ENCODE measurements around the gene UBE2G1. TPM values are rescaled to one million over a fixed set of nuclear protein-coding genes. Genes with fewer than 3 reads are reported as not detected.

Gene UBE2G1
- total RNA-seq, 1 donor from 2014 or later = 120 TPM

- no peak for DNase-seq
- Mint-ChIP-seq H3K27ac (ENCODE audit: unreplicated experiment) (no peak overlapping the region), H3K4me3 (ENCODE audit: unreplicated experiment) (no peak overlapping the region), H3K9me3 (ENCODE audit: unreplicated experiment) (peaks cover 14% of the 10 kb centered on the region), H3K4me1 (ENCODE audit: low read depth, unreplicated experiment) (peaks cover 22% of the 10 kb centered on the region), H3K36me3 (ENCODE audit: unreplicated experiment) (peaks cover 3% of the 10 kb centered on the region), H3K27me3 (ENCODE audit: unreplicated experiment) (peaks cover 16% of the 10 kb centered on the region)
- TF ChIP-seq, protein P1, sequence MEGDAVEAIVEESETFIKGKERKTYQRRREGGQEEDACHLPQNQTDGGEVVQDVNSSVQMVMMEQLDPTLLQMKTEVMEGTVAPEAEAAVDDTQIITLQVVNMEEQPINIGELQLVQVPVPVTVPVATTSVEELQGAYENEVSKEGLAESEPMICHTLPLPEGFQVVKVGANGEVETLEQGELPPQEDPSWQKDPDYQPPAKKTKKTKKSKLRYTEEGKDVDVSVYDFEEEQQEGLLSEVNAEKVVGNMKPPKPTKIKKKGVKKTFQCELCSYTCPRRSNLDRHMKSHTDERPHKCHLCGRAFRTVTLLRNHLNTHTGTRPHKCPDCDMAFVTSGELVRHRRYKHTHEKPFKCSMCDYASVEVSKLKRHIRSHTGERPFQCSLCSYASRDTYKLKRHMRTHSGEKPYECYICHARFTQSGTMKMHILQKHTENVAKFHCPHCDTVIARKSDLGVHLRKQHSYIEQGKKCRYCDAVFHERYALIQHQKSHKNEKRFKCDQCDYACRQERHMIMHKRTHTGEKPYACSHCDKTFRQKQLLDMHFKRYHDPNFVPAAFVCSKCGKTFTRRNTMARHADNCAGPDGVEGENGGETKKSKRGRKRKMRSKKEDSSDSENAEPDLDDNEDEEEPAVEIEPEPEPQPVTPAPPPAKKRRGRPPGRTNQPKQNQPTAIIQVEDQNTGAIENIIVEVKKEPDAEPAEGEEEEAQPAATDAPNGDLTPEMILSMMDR (IDR thresholded peaks at IDR 0.05; ENCODE audit: partially characterized antibody, unreplicated experiment) = no peak
These were observed 99.9 kb downstream of the UBE2G1 start for GRCh38 chr17:4266550-4266949.

GRCh38 chr17:4263282-4264215 lies 102.9 kb downstream of the UBE2G1 start, which contains the start of gene ANKFY1:
TSS of gene ANKFY1 (minus strand) at chr17:4263979. CDS start at chr17:4263941, 38 bp downstream.
- TF ChIP-seq, protein P1 (IDR thresholded peaks at IDR 0.05; ENCODE audit: partially characterized antibody, unreplicated experiment) = no peak
- Mint-ChIP-seq H3K4me3 (ENCODE audit: unreplicated experiment) (peak within 1 kb of the TSS; percentile 92), H3K36me3 (ENCODE audit: unreplicated experiment) (peaks cover 4% of the 10 kb centered on the region), H3K4me1 (ENCODE audit: low read depth, unreplicated experiment) (peaks cover 24% of the 10 kb centered on the region), H3K27ac (ENCODE audit: unreplicated experiment) (peak within 1 kb of the TSS; percentile 85), H3K27me3 (ENCODE audit: unreplicated experiment) (peaks cover 16% of the 10 kb centered on the region), H3K9me3 (ENCODE audit: unreplicated experiment) (peaks cover 14% of the 10 kb centered on the region)
- DNase-seq = peak; percentile 99

DNA sequence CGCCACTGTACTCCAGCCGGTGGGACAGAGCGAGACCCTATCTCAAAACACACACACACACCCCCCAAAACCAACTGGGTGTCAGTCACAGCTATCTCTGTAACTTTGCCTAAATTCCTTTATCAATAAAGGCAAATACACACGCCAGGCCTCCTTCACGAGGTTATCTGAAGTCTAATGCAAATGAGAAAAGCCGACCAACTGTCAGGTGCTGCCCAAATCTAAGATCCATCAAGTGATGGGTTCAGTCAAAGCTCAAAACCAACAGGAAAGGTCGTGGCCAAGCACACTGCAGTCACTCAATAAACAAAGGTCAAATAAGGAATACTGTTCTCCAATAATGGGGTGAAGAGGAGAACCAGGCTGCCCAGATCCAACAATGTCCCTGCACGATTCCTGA lies 103.8 kb downstream of the UBE2G1 start:
- peak overlapping the region; percentile 88 for H3K4me3 Mint-ChIP-seq (ENCODE audit: unreplicated experiment)
- no peak for DNase-seq
- TF ChIP-seq, protein P1 (IDR thresholded peaks at IDR 0.05; ENCODE audit: partially characterized antibody, unreplicated experiment) = no peak
- H3K36me3 Mint-ChIP-seq (ENCODE audit: unreplicated experiment) = peaks cover 4% of the 10 kb centered on the region
- peaks cover 24% of the 10 kb centered on the region for H3K4me1 Mint-ChIP-seq (ENCODE audit: low read depth, unreplicated experiment)
- H3K27me3 Mint-ChIP-seq (ENCODE audit: unreplicated experiment) = peaks cover 16% of the 10 kb centered on the region
- peaks cover 14% of the 10 kb centered on the region for H3K9me3 Mint-ChIP-seq (ENCODE audit: unreplicated experiment)
- H3K27ac Mint-ChIP-seq (ENCODE audit: unreplicated experiment) = peak overlapping the region; percentile 62

DNA sequence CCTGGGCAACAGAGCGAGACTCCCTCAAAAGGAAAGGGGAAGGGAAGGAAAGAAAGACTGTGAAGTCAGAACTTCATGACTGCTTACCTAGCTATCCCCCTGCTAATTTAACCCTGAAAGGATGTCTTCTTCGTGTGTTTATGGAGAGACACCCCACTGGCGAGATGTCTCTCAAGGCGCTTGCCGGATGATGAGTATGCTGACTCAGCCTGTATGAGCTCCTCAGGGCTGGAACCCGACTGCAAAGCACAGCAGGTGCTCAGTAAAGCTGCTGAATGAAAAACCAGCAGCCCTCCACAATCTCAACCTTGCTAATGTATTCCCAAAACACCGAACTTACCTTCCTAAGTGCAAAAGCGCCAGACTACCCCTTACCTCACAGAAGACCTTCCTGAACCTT lies 105.0 kb downstream of the UBE2G1 start:
- TF ChIP-seq, protein P1 (IDR thresholded peaks at IDR 0.05; ENCODE audit: partially characterized antibody, unreplicated experiment) = no peak
- peaks cover 24% of the 10 kb centered on the region for H3K4me1 Mint-ChIP-seq (ENCODE audit: low read depth, unreplicated experiment)
- DNase-seq = no peak
- peaks cover 16% of the 10 kb centered on the region for H3K27me3 Mint-ChIP-seq (ENCODE audit: unreplicated experiment)
- H3K36me3 Mint-ChIP-seq (ENCODE audit: unreplicated experiment) = peaks cover 4% of the 10 kb centered on the region
- H3K27ac Mint-ChIP-seq (ENCODE audit: unreplicated experiment) = no peak overlapping the region
- peak overlapping the region; percentile 70 for H3K4me3 Mint-ChIP-seq (ENCODE audit: unreplicated experiment)
- peaks cover 14% of the 10 kb centered on the region for H3K9me3 Mint-ChIP-seq (ENCODE audit: unreplicated experiment)

GRCh38 chr17:4258867-4259266 lies 107.6 kb downstream of the UBE2G1 start:
- Mint-ChIP-seq H3K27me3 (ENCODE audit: unreplicated experiment) (peaks cover 12% of the 10 kb centered on the region), H3K27ac (ENCODE audit: unreplicated experiment) (no peak overlapping the region), H3K9me3 (ENCODE audit: unreplicated experiment) (peaks cover 2% of the 10 kb centered on the region), H3K4me1 (ENCODE audit: low read depth, unreplicated experiment) (peaks cover 12% of the 10 kb centered on the region), H3K4me3 (ENCODE audit: unreplicated experiment) (no peak overlapping the region), H3K36me3 (ENCODE audit: unreplicated experiment) (peaks cover 4% of the 10 kb centered on the region)
- no peak for DNase-seq
- TF ChIP-seq, protein P1 (IDR thresholded peaks at IDR 0.05; ENCODE audit: partially characterized antibody, unreplicated experiment) = no peak
